Medulla oblongata (tissue), 1 donor: Measurements from ENCODE around the gene TMOD2.

Experiments used
- DNase-seq: peaks from one replicate; pipeline ENCODE4 v3.0.0-alpha.2; 2015; ENCODE audit errors: extremely low spot score

Gene TMOD2

DNA sequence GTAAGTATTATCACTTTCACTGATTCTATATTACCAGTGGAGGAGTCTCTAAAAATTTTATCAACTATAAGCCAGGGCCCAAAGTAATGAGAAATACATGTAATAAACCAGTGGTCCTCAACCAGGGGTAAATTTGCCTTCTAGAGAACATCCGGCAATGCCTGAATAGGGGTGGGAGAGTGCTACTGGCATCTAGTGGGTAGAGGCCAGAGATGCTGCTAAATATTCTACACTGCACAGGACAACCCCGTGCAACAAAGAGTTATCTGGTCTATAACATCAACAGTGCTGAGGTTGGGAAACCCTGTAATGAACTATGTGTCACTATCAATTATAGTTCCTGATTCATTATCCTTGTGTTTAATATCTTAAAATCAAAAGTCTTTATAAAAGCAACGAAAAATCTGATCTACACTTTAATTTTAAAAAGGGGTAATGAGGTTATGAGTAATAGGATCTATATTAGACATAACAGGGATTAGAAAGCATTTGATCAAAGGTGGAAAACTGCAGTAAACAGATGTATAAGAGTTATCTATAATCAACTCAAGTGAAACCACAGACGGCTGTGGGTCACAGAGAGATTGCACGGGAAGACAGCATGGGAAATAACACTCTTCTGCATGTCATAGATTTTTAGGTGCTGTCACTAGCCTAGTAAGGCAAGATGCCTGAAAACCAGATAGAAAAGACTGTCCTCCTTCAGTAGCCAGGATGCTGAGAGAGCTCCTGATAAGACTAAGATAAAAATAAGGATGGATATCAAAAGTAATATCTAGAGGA, 16.0 kb upstream of the TMOD2 start:
- DNase-seq: peak; percentile 26

DNA sequence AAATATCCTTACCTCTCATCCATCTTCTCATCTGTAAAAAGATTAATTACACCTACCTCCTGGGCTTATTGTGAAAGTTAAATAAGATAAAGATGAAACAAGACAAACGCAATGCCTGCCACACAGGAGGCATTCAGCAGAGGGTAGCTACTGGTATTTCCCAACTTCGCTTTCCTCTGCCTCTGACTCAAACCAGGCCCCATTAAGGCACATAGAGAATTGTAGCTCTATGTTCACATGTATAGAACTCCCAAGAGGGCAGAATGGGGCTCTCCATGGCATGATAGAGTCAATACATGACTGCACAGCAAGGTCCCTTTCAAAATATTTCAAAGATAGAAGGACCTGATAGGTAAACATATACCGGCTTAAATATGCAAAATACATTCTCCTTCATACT, 15.3 kb upstream of the TMOD2 start:
- peak; percentile 28 for DNase-seq

DNA sequence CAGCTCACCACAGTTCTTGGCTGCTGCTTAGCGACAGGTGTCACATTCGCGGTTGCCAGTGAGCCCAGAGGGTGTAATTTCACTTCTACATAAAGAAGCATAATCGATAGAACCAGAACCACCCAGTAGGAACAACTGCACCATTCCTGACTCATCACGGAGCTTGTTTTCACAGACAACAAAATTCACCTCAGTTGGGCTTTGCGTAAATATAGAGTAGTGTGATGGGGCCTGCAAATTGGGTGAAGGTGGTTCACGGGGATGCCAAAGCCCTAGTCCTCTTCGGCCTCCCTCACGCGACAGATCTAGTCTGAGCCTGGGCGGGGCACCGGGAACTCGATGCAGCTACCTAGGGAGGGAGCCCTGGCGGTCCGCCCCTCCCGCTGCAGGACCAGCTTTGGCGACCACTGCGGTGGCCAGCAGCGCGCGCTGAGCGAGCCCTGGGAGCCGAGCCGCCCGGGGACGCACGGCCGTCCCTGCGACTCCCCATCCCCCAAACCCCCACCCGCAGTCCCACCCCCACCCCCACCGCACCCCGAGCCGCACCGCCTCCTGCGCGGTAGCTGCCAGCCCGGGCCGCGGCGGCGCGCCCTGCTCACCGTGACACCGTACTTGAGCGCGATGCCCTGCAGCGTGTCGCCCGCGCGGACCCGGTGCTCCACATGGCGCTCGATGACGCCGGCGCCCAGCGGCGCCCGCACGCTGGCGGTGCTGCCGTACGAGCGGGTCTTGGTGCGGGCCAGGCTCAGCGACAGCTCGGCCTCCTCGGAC, 14.5 kb upstream of the TMOD2 start:
- DNase-seq: peak; percentile 38

DNA sequence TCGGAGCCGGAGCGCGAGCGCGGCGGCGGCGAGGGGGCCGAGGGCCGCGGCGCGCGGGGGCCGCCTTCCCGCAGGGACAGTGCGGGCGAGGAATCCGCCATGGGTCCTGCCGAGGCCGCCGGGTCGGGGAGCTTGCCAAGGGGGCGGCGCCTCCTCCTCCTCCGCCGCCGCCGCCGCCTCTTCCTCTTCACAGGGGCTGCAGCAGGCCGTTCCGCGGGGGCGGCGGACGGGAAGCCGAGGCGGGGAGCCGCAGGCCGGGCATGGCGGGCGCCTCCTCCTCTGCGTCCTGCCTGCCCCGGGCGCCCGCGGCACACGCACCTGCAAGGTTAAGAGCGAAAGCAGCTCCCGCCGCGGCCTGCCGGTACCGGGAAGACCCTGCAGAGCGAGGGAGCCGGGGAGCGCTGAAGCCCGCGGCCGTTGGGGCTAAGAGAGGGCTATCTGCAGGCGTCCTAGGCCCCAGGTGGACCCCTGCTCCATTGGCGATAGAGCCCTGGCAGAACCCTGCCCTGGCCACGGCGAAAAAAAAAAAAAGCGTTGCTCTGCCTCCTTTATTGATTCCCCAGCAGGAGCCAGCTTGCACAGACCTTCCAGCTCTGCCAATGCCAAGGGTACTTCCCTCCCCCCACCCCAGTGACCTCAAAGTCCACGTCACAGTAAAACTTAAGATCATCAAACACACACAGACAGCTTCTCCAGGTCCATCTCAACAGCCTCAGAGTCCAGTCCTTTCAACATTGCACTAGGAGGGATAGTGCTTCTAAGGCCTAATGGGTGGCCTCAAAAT, 13.7 kb upstream of the TMOD2 start, which contains the start of gene LYSMD2:
LYSMD2 (minus strand) TSS at position 134 of the 784 bp plus-strand sequence; CDS start at position 101, 33 bp downstream.
- DNase-seq: peak; percentile 73

DNA sequence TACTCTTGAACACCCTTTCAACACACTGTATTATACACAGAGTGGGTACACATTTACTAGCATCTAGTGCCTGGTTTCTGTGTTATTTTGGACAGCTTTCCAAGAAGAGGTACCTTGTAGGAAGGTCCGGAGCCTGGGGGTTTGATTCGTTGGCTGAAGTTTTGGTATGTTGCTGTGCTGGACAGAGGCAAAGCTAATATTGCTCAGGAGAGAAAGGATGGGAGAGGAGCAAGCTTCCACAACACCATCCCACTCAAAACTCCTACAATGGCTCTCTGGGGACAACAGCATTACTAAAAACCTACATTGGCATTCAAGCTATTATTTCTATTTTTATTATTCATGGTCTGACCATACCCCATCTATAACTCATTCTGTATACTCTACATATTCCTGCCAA, 12.8 kb upstream of the TMOD2 start:
- DNase-seq: peak; percentile 8

DNA sequence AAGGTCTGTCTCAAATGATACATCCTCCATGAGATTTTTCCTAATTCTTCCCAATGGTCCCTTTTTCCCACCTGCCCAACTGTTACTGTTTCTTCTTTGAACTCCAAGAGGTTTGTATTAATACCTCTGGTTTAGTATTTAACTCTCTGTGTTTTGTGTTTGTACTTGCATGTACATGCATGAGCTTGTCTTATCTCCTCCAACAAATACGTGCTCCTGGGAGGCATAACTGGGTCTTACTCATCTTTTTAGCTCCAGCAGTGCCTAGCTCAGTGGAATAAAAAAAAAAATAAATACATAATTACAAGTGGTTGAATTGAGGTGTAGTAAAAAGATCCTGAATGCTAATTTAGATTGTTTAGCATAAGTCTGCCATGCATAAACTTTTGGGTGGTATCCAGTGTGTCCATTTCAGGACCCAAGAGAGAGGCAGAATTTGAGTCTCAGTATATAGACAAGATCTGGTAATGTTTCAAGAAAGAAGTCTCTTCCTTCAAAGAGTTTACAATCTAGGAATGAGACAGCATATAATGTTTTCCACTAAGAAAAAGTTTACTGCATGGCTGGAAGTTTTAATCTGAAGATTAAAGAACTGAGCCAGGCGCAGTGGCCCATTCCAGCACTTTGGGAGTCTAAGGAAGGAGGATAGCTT, 12.2 kb upstream of the TMOD2 start:
- DNase-seq: no peak

DNA sequence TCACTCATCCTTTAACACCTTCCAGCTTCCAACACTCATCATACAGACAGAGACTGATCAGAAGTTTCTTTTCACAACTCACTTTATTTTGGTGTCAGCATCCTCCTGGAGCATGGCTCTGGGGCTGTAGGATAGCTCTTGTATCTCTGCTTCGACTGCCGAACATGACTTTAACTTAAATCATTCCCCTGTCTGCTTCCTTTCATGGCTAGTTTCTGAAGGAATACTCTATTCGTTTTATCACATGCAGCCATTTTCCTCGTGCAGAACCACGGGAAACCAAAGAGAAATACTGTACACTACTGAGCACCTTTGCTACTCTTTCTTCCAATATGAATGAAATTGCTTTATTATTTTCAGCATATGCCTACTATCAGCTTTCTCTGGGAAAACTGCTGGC, 2.1 kb upstream of the TMOD2 start:
- no peak for DNase-seq

DNA sequence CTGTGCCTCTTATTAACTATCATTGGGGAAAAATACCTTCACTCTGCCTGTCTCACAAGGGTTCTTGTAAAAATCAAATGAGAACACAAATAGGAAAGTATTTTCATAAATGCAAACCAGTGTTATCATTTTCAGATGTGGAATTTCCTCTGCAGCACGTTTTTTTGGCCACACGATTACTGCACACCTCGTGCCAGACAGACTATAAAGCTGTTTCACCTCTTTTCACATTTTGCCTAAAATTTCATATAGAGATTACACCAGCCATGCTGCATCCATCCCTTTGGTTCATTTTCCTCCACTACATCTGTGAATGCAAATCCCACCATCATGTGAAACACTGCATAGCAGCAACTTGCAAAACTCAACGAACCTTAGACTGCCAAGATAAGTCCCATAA, 1.2 kb upstream of the TMOD2 start:
- no peak for DNase-seq

DNA sequence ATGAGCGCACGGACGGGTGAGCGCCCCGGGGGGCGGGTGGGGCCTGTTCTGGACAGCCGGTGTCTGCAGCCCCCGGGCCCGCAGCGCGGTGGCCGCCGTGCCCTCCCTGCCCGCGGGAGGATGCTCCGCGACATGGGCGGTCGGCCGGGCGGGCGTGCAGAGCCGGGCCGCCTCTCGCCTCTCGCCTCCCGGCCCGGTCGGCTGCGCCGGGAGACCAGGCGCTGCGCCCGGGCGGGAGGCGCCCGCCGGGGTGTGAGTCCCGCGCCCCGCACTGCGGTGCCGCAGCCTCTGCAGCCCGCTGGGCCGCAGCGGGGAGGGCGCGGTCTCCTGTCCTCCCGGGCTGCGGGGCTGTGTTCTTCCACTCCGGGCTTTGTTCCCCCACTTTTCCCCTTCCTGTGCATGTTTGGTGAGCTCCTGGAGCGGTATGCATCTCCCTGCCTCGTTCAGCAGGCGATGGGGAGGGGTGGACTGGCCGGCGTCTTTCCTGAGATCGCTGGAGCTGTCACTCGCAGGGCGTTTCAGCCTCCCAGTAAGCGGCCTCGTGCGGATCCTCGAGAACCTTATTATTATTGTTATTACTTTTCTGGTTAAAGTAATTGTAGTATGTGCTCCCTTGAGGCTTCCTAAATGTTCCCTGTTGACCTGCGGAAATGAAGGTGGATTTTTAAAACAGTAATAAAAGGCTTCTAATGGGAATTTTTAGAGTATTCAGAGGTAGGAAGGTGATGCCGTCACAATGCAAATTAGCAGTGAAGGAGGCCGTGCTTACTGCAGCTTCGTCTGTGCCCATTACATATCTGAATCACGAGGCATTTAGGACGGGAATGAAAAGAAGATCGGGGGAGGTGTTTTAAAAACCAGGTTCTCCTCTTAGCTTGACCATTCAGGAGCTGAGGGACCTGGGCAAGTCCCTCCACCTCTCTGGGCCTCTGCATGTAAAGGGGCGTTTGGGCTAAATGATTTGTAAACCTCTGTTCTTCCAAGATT, 593 bp downstream of the TMOD2 start:
- peak; percentile 35 for DNase-seq

DNA sequence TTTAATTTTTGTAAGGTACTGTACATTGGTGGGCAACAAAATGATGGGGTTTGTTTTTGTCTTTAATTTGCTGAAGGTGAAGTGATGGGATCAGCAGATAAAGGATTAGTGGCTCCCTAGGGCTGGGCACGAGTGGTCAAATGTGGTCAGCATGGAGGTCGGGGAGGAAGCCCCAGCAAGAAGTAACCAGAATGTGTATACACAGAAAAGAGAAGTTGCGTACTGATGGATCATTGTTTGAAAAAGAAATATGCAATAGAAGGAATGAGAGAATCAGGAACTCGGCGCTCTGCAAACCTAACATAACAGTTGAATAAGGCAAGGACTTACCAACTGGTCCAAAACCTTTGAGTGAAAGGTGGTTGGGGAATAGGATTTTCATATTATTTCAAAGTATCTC, 1.5 kb downstream of the TMOD2 start:
- DNase-seq: no peak

DNA sequence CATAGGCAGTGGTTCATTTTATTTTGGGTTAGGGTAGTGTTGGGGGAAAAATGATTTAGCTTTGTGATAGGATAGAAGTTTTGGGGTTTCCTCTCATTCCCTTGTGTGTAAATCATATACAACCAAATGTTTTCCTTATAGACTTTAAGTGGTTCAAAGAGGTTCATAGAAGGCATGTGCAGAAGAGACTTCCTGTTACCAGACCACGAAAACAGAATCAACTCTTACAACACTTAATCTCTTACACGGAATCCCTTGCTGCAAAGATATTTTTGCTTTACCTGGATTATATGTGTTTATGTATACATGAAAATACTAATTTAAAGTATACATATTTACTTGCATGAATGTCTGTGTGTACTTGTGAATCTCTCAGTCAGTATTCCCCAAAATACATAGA, 2.9 kb downstream of the TMOD2 start:
- no peak for DNase-seq

DNA sequence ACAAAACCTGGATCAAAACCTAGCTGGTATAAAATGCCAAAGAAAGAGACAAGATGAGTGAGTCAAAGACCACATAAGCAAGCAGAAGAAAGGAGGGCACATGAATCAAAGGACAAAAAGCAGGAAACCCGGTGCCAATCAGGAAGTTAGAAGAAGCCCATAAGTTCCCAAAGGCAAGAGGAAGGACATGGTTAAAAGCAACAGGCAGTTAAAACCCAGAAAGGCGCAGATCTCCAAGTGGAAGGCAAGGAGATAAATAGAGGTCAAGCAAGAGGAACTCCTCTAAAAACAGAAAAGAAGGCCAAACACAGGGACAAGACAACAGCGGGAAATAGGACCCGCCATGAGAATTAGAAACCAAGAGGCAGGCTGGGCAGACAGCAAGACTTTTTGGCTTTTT, 4.4 kb downstream of the TMOD2 start:
- no peak for DNase-seq

DNA sequence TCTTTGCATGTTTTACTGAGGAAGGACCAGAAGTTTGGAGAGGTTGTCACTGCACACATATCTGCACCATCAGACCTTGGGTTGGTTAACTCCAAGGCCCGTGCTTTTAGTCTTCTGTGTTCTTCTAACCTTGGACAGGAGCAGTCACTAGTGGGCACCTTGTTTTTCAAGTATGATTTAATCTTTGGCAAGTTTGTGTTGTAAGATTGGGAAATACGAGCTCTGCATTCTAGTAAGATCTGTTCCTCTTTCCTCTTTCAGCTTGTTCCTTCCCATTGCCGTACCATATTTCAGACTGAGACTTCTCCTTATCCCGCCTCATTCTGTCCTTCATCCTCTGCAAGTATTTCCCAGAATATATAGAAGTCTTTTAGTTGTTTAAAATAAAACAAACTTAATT, 5.1 kb downstream of the TMOD2 start:
- peak; percentile 50 for DNase-seq

DNA sequence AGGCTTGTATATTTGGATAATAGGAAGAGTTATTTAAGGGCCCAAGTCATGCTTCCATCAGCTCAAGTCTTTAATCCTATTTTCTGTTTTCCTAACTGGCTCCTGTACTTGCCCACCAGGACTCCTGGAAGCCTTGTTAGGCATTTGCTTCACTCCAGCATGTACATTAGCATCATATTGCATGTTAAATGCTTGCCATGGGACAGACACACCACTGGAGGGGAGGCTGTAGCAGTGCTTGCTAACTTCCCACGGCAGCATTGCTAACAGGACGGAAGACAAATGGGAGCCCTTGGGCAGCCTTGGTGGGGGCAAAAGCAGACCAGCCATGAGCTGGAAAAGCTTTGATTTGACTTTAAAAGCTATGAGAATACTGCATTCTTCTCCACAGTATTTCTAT, 6.1 kb downstream of the TMOD2 start:
- no peak for DNase-seq

DNA sequence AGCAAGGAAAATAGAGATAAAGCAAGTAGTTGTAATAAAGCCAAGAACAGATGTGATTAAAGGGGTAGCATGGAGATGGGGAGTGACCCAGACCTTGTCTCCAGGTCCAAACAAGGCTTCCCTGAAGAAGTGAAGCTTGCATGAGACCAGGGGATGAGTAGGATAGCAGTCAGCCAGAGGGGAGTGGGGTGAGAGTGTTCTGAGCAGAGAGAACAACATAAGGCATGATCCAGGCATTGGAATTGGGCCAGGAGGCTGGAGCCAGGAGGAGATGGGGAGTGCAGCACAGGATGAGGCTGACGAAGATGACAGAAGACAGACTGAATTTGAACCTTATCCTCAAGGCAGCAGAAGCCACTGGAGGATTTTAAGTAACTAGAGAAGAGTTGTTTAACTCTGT, 7.2 kb downstream of the TMOD2 start:
- peak; percentile 78 for DNase-seq

DNA sequence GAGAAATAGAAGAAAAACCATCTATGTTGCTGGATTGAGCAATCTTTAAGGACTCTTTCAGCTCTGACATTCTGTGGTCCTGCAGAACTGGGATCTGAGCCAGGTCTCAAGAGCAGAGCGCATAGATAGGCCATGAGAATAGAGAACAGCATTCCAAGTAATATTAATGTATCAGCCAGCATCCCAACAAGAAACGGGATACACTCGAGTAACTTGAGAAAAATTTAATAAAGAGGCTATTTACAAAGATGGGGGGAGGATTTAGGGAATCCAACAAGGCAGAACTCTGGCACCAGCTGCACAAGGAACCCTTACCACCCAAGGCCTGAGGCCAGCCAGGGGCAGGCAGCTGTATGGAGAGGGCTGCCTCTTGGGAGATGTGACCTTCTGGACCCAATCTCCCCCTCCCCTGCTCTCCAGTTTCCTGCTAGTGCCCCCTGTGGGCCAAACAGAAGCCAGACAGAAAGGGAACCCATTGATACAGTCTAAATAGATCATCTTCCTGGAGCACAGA, 8.2 kb downstream of the TMOD2 start:
- DNase-seq: peak; percentile 58

DNA sequence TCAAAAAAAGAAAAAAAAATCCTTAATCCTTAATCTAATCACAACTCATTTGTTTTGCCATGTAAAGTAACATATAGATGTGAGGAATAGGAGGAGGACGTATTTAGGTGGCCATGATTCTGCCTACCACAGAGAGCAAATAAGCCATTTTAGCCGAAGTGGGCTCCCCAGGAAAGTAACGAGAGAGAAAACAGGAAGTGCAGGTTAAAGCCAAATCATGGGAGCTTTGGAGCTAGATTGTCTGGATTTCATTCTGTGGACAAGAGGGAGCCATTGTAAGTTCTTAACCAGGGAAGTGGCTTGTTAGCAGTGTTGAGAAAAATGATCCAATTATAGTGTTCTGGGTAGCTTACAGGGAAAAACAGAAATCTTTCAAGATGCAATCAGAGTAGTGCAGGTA, 9.4 kb downstream of the TMOD2 start:
- DNase-seq: no peak

DNA sequence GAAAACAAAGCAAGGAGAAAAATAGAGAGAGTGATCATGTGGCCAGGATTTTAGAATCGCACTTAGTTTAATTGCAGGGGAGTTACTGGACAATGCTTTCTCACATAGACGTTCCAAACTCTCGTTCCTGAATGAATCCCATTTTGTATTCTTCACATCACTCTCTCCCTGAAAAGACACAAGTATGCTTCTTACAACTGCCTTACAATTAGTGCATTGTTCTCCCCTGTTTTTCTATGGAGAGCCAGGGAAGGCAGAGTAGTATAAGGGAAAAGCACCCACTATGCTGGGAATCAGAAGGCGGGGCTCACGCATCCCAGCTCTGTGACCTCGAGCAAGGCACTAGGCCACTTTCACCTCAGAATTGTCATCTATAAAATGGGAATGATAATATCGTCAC, 14.4 kb downstream of the TMOD2 start:
- DNase-seq: peak; percentile 98

DNA sequence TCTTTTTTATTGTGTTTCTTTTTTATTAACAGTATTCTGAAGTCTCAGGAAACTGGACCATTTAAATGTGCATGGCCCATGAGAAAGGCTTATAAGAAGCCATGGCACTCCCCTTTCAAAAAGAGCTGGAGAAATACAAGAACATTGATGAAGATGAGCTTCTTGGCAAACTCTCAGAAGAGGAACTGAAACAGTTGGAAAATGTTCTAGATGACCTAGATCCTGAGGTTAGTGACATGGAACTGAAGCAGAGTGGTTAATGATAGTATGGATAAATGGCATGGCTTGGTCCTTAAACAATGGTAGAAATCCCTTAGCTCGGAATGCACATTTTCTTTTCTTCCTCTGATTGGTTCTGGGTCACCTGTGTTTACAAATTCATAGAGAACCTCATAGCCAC, 14.9 kb downstream of the TMOD2 start:
- no peak for DNase-seq

DNA sequence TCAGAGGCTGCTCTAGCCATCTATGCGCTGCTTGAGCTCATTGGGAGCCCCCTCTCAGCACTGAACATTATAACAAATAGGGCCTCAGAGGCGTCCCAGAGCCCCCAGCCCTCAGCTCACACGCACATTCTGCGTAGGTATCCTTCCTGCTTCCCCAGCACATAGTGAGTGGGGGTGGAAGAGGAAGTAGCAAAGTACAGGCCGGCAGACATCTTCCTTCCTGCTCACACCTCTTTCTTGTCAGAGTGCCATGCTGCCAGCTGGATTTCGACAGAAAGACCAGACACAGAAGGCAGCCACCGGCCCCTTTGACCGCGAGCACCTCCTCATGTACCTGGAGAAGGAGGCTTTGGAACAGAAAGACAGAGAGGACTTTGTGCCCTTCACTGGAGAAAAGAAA, 16.6 kb downstream of the TMOD2 start:
- DNase-seq: no peak
